HUDEP-2 (cell line): ENCODE measurements around the gene GSTM2.
"Not testable (repeated sequence)": the region's sequence is repeated elsewhere in the genome, so short reads cannot be mapped to it uniquely, and the experiment has no call there.

Source experiments
- DNase-seq, 76 experiments: peaks; one replicate each; lab custom pipeline; 2025; ENCODE audit not compliant: unreplicated experiment in 76 of 76; lab: John Stamatoyannopoulos, UW

The GSTM2 gene

DNA sequence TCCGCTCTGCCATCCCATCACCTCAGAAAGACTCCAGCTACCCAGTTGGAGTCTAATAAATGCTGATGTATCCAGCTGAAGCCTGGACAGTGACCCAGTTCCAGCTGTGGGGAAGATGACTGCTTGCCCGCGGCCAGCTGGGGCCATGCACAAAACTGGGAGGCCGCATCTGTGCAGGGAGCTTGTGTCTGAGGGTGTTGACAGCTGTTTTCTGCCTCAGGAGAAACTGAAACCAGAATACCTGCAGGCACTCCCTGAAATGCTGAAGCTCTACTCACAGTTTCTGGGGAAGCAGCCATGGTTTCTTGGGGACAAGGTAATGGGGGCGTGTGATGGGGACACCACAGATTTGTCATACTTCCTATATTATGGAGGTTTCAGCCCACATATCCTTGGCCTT is 3.2 kb downstream of the GSTM2 start:
- no peak for DNase-seq

- not testable (repeated sequence) for DNase-seq
Observed at GRCh38 chr1:109673861-109674260, 6.0 kb downstream of the GSTM2 start.

DNA sequence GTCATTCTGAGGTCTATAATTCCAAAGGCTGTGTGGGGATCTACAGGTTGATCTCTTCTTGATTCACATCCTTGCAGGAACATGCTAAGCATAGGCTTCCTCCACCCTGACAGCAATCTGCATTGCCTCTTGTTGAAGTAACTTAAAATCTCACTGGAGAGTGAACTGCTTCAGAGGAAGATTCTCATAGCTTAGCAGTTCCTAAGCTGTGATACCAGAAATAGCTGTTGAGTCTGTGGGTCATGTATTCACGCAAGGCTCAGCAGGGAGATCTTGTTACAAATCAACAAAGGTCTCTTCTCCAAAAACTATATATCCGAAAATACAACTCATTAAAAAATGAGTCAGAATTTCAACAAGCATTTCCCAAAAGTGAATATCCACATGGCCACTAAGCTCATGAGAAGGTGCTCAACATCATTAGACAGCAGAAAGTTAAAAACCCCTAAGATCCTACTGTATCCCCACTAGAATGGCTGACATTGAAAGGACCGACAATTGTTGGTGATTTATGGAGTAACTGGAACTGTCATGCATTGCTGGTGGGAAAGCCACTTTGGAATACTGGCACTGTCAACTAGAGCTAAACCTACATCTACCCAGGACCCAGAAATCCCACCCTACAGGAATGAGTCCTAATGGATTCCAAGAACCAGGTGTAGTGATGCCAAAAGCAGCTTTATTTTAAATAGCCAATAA is 9.0 kb downstream of the GSTM2 start:
- DNase-seq, result not testable (repeated sequence)

DNA sequence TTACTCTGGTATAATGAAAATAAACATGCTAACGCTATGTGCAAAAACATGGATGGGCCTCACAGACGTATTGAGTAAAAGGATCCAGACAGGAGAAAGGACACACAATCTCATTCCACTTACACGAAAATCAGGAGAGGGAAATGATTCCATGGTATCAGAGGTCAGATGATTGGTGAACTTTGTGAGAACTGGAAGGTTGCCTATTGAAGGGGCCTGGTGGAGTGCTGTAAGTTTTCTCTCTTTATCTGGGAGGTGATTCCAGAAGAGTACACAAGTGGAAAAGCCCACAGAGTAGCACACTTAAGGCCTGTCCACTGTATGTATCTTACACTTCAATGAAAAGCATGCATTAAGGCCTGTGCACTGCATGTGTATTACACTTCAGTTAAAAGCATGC is 9.6 kb downstream of the GSTM2 start:
- DNase-seq, result no peak

- DNase-seq, result not testable (repeated sequence)
Observed at GRCh38 chr1:109678637-109679036, 10.8 kb downstream of the GSTM2 start.

DNA sequence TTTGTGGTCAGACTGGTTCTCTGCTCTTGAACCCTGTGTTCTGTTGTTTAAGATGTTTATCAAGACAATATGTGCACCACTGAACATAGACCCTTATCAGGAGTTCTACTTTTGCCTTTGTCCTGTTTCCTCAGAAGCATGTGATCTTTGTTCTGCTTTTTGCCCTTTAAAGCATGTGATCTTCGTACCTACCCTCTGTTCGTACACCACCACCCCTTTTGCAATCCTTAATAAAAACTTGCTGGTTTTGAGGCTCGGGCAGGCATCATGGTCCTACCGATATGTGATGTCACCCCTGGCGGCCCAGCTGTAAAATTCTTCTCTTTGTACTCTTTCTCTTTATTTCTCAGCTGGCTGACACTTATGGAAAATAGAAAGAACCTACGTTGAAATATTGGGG is 16.9 kb downstream of the GSTM2 start:
- DNase-seq, result not testable (repeated sequence)

DNA sequence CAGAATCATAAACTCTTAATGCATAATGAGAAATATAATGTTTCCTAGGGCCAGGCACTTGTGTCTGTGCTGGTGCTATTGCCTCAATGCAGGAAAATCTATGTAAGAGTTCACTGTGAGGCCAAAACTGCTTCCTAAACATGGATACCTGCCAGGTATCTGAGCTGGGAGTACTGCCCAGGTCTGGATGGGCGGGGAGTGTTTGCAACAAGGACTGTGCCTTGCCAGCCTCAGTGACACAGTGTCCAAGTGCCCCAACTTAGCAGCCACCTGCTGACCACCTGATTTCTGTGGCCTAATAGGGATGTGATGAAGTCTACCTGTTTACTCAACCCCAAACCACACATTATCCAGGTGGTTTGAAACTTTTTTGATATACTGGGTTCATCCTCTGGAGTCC is 17.5 kb downstream of the GSTM2 start:
- not testable (repeated sequence) for DNase-seq

DNA sequence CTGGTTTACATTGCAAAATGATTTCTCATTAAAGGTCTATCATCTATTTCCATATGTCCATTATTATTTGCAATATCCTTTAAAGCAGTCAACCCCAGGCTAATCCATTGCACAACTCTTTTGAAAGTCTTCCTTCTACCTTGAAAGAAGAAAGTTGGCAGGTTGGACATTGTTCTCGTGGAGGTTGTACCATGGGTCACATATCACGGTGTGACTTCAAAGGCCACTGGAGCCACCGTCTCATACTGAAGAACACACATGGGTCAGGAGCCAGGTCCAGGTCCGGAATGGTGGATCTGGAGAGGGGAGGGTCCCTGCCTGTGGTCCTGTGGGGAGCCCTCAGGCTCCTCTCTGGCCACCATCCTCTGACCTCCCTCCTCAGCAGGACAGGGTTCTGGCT is 18.0 kb downstream of the GSTM2 start:
- DNase-seq, result not testable (repeated sequence)

GRCh38 chr1:109687109-109687508 is 19.3 kb downstream of the GSTM2 start:
- DNase-seq, result not testable (repeated sequence)

GRCh38 chr1:109687641-109688499 is 20.0 kb downstream of the GSTM2 start, which contains the start of gene GSTM1:
TSS of gene GSTM1 (plus strand) at chr1:109687817. CDS start at chr1:109687874, 57 bp downstream.
- DNase-seq, result no peak

GRCh38 chr1:109689844-109690405 is 22.1 kb downstream of the GSTM2 start:
- DNase-seq, result no peak

DNA sequence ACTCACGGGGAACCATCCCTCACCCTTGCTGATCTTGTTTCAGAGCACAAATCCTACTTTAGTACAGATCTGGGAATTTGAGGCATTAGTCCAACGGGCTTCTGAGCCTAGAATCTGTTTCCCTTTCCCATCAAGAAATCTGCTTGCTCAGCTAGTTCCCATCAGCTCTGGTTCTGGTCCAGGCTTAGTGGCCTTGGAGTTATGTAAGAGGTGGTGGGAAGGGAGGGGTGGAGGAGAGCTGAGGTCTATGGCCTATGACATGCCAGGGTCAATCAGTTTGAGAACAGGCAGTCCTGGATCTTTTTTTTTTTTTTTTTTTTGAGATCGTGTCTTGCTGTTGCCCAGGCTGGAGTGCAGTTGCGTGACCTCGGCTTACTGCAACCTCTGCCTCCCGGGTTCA is 23.9 kb downstream of the GSTM2 start:
- no peak for DNase-seq

DNA sequence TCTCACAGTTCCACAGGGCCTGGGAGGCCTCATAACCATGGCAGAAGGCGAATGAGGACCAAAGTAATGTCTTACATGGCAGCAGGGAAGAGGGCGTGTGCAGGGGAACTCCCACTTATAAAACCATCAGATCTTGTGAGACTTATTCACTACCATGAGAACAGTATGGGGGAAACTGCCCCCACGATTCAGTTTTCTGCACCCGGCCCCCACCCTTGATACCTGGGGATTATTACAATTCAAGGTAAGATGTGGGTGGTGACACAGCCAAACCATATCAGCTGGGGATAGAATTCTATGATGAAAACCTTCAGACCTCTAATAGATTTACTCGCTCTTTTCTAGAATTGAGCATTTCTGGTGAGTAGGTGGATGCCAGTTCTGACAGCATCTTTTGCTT is 26.5 kb downstream of the GSTM2 start:
- not testable (repeated sequence) for DNase-seq

- DNase-seq, result not testable (repeated sequence)
Observed at GRCh38 chr1:109695138-109695537, 27.3 kb downstream of the GSTM2 start.

DNA sequence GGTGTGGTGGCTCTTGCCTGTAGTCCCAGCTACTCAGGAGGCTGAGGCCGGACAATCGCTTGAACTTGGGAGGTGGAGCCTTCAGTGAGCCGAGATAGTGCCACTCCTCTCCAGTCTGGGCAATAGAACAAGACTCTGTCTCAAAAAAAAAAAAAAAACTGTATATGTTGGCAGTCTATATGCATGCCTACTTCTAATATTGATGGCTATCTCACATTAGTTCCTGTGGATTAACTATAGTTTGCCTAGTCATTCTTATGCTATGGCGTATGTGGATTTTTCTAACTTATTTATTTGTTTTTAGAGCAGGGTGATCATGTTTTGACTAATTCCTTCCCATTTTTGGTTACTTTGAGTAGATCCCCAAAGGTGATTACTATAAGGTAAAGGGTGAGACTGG is 29.2 kb downstream of the GSTM2 start:
- no peak for DNase-seq

DNA sequence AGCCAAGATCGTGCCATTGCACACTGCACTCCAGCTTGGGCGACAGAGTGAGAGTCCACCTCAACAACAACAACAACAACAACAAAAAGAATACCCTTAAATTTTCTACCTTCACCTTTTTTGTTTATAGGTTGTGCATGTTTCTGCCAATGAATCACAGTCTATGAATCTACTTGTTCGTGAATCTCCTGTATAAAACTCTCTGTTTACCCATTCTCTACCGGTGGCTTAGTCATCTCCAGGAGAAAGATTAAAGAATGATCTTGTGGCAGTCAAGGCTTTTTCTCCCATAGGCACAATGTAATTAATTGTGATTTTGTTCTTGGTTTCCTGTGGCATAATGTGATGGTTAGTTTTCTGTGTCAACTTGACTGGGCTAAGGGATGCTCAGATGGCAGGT is 30.0 kb downstream of the GSTM2 start:
- DNase-seq, result not testable (repeated sequence)

DNA sequence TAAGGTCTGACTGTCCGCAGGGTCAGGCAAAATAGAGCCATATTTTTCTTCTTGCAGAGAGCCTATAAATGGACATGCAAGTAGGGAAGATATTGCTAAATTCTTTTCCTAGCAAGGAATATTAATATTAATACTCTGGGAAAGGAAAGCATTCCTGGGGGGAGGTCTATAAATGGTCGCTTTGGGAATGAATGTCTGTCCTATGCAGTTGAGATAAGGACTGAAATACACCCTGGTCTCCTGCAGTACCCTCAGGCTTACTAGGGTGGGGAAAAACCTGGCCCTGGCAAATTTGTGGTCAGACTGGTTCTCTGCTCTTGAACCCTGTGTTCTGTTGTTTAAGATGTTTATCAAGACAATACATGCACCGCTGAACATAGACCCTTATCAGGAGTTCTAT is 35.1 kb downstream of the GSTM2 start:
- not testable (repeated sequence) for DNase-seq

- no peak for DNase-seq
Observed at GRCh38 chr1:109704173-109704572, 36.3 kb downstream of the GSTM2 start.

- no peak for DNase-seq
Observed at GRCh38 chr1:109705411-109705810, 37.6 kb downstream of the GSTM2 start.

GRCh38 chr1:109708949-109709348 is 41.1 kb downstream of the GSTM2 start:
- not testable (repeated sequence) for DNase-seq

DNA sequence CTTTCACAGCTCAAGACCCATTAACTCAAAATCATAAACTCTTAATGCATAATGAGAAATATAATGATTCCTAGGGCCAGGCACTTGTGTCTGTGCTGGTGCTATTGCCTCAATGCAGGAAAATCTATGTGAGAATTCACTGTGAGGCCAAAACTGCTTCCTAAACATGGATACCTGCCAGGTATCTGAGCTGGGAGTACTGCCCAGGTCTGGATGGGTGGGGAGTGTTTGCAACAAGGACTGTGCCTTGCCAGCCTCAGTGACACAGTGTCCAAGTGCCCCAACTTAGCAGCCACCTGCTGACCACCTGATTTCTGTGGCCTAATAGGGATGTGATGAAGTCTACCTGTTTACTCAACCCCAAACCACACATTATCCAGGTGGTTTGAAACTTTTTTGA is 42.0 kb downstream of the GSTM2 start:
- not testable (repeated sequence) for DNase-seq
